ENCODE data around the gene COLEC12. TPM values are rescaled to one million over a fixed set of nuclear protein-coding genes. Genes with fewer than 3 reads are reported as not detected.

COLEC12 gene
- total RNA-seq, 1 donor from 2014 or later, result 7.3 TPM

DNA sequence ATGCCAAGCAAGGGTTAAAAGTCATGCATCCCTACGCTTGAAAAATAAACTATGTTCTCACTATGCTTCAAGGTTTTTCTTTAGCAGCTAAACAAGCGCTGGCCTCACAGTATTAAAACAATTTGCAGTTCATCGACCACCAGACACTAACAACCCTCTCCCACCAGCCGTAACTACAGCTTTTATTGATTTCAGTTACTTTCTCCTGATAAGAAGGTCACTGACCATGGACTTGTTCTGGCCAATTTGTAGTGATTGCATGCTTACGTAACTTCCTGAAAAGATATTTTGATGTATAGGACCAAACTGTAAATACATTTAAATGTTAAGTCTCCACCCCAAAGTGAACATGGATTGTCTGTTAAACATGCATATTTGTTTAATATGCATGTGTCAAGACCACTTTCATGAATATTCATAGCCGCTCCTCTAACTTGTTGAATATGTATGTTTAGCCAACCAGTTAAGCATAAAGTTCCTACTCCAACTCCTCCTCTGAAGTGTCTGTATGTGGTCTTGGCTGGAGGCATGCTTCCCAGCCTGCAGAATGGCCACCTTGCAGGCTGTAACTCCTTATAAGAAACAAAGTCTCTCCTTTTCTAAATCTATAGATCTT lies 230.9 kb downstream of the COLEC12 start:
- no peak overlapping the region for H3K27ac ChIP-seq (replicated peaks)
- intact Hi-C loops (cut with micrococcal nuclease), result no loop called here
- H3K4me3 ChIP-seq, result peak overlapping the region; percentile 89

DNA sequence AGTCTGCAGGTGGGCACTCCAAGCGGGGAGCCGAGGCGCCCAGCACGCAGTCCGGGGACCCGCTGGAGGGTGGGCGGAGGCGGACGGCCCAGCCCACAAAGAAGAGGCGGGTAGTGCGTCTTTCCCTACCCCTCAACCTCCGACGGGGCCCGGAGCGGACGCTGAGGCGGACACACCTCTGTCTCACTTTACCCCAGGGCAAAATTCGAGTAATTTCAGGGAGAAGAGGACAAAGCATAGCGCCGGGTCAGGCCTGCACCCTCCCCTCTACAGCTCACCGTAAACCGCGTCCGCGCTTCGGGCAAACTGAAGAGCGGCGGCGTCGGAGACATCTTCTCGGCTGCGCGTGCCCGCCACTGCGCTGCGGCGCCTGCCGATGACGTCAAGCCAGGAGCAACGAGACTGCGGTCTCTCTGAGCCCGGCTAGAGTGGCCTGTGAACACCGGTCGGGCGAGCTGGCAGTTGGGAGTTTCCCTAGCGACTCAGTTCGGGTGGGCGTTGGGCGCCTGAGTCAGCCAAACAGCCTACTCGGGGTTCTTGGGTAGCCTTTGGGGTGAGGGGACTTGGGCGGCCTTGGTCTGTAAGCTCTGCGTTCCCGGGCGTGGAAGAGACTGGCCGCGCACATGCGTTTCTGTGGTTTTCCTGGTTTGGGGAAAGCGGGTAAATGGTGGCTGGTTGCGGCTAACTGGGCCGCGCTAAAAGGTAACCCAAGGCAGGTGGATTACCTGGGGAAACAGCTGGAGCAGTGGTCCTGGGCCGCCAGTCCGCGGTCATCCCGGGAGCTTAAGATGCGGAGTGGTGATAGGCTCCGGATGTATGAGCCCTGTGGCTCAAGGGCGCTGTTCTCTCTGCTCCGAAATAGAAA lies 232.6 kb downstream of the COLEC12 start, which contains the start of gene THOC1:
Gene THOC1, minus strand, starts transcription at position 360 of the 865 bp plus-strand sequence. Its CDS starts 28 bp downstream, at position 332.
- Histone ChIP-seq H3K36me3 (peaks cover 20% of the 10 kb centered on the region), H3K4me3 (peak within 1 kb of the TSS; percentile 89), H3K4me1 (peaks cover 36% of the 10 kb centered on the region), H3K27ac (replicated peaks) (peak within 1 kb of the TSS; percentile 89), H3K9me3 (replicated peaks) (no peaks in the 10 kb centered on the region), H3K27me3 (ENCODE audit: low read depth) (no peaks in the 10 kb centered on the region)
- DNase-seq, result peak; percentile 93
- TF ChIP-seq, protein P1, sequence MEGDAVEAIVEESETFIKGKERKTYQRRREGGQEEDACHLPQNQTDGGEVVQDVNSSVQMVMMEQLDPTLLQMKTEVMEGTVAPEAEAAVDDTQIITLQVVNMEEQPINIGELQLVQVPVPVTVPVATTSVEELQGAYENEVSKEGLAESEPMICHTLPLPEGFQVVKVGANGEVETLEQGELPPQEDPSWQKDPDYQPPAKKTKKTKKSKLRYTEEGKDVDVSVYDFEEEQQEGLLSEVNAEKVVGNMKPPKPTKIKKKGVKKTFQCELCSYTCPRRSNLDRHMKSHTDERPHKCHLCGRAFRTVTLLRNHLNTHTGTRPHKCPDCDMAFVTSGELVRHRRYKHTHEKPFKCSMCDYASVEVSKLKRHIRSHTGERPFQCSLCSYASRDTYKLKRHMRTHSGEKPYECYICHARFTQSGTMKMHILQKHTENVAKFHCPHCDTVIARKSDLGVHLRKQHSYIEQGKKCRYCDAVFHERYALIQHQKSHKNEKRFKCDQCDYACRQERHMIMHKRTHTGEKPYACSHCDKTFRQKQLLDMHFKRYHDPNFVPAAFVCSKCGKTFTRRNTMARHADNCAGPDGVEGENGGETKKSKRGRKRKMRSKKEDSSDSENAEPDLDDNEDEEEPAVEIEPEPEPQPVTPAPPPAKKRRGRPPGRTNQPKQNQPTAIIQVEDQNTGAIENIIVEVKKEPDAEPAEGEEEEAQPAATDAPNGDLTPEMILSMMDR (IDR thresholded peaks at IDR 0.05; ENCODE audit: borderline replicate concordance), result no peak
- intact Hi-C loops (cut with micrococcal nuclease), result no loop called here

More for the DNA sequence above, 230.9 kb downstream of the COLEC12 start:
- H3K27me3 ChIP-seq (ENCODE audit: low read depth), result no peaks in the 10 kb centered on the region
- no peak for DNase-seq
- H3K36me3 ChIP-seq, result peaks cover 4% of the 10 kb centered on the region
- TF ChIP-seq, protein P1 (IDR thresholded peaks at IDR 0.05; ENCODE audit: borderline replicate concordance), result no peak
- H3K4me1 ChIP-seq, result peaks cover 36% of the 10 kb centered on the region
- no peaks in the 10 kb centered on the region for H3K9me3 ChIP-seq (replicated peaks)

DNA sequence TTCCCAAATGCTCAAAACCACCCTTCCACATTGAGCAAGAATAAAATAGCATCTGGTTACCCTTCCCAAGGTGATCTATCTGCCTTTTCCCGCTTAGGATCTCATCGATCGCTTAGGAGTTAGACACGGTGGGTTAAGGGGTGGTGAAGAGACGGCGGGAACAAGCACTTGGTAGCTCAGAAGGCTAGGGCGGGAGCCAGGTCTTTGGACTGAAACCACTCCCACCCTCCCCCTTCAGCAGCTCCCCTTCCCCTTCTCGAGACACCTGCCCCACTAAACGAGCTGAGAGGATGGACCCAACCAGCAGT lies 233.2 kb downstream of the COLEC12 start:
- Histone ChIP-seq H3K27ac (replicated peaks) (peak overlapping the region; percentile 89), H3K4me3 (peak overlapping the region; percentile 89), H3K4me1 (peaks cover 36% of the 10 kb centered on the region), H3K36me3 (peaks cover 26% of the 10 kb centered on the region), H3K27me3 (ENCODE audit: low read depth) (no peaks in the 10 kb centered on the region), H3K9me3 (replicated peaks) (no peaks in the 10 kb centered on the region)
- no peak for DNase-seq
- intact Hi-C loops (cut with micrococcal nuclease), result no loop called here
- TF ChIP-seq, protein P1 (IDR thresholded peaks at IDR 0.05; ENCODE audit: borderline replicate concordance), result no peak

Other genes with a start within 250 kb of the COLEC12 start
- gene THOC1, start 232.7 kb downstream of the COLEC12 start, total RNA-seq, result 10.2 TPM
- not detected for gene CETN1, start 79.7 kb upstream of the COLEC12 start, total RNA-seq
- not detected for gene CLUL1, start 96.3 kb upstream of the COLEC12 start, total RNA-seq
- gene TYMS, start 157.0 kb upstream of the COLEC12 start, total RNA-seq, result 3.1 TPM
- gene ENOSF1, start 211.9 kb upstream of the COLEC12 start, total RNA-seq, result 24.4 TPM